ENCODE results near the gene RNF213. TPM values are rescaled to one million over a fixed set of nuclear protein-coding genes. Genes with fewer than 3 reads are reported as not detected.

RNF213 gene
- total and polyA plus RNA-seq, 8 donors: 21.9 to 94.7 (median 37.8) TPM

GRCh38 chr17:80361495-80362220 is 101.0 kb downstream of the RNF213 start:
- peak in 1 of 6 donors; percentile 22 for DNase-seq
- Histone ChIP-seq H3K27me3 (no peaks in the 10 kb centered on the region), H3K9me3 (no peaks in the 10 kb centered on the region), H3K36me3 (peaks cover 5 to 48% (median 26%) of the 10 kb centered on the region in 3 donors), H3K27ac (no peak overlapping the region), H3K4me3 (no peak overlapping the region), H3K4me1 (peaks cover 5 to 20% (median 13%) of the 10 kb centered on the region in 3 donors)
- 96% methylated on average over 18 of the region's 18 CpGs for WGBS, 2 donors
- intact Hi-C loops (cut with DNase I): no loop called here
- ATAC-seq: no peak
- no peak for FAIRE-seq
- TF ChIP-seq, protein P1, sequence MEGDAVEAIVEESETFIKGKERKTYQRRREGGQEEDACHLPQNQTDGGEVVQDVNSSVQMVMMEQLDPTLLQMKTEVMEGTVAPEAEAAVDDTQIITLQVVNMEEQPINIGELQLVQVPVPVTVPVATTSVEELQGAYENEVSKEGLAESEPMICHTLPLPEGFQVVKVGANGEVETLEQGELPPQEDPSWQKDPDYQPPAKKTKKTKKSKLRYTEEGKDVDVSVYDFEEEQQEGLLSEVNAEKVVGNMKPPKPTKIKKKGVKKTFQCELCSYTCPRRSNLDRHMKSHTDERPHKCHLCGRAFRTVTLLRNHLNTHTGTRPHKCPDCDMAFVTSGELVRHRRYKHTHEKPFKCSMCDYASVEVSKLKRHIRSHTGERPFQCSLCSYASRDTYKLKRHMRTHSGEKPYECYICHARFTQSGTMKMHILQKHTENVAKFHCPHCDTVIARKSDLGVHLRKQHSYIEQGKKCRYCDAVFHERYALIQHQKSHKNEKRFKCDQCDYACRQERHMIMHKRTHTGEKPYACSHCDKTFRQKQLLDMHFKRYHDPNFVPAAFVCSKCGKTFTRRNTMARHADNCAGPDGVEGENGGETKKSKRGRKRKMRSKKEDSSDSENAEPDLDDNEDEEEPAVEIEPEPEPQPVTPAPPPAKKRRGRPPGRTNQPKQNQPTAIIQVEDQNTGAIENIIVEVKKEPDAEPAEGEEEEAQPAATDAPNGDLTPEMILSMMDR (IDR thresholded peaks at IDR 0.05): no peak

GRCh38 chr17:80362428-80363119 is 101.9 kb downstream of the RNF213 start:
- no peak overlapping the region for H3K4me3 ChIP-seq
- intact Hi-C loops (cut with DNase I): no loop called here
- H3K4me1 ChIP-seq: peaks cover 5 to 20% (median 13%) of the 10 kb centered on the region in 3 donors
- FAIRE-seq: no peak
- TF ChIP-seq, protein P1 (IDR thresholded peaks at IDR 0.05): no peak
- H3K9me3 ChIP-seq: no peaks in the 10 kb centered on the region
- ATAC-seq: peak in 2 of 4 donors; percentile 16 to 17
- peaks cover 5 to 46% (median 26%) of the 10 kb centered on the region in 3 donors for H3K36me3 ChIP-seq
- DNase-seq: peak in 3 of 6 donors; percentile 12 to 39 (median 27)
- H3K27ac ChIP-seq: peak overlapping the region in 1 of 4 donors; percentile 48
- 67 to 69% methylated on average over 18 of the region's 18 CpGs for WGBS, 2 donors
- no peaks in the 10 kb centered on the region for H3K27me3 ChIP-seq

GRCh38 chr17:80363120-80363515 is 102.5 kb downstream of the RNF213 start:
- H3K4me3 ChIP-seq: no peak overlapping the region
- H3K36me3 ChIP-seq: peaks cover 5 to 45% (median 24%) of the 10 kb centered on the region in 3 donors
- FAIRE-seq (no peak), DNase-seq (peak in 2 of 6 donors; percentile 18 to 27), ATAC-seq (peak; percentile 23 to 55 (median 44))
- intact Hi-C loops (cut with DNase I): no loop called here
- no peaks in the 10 kb centered on the region for H3K9me3 ChIP-seq
- 72 to 82% methylated on average over 12 of the region's 12 CpGs for WGBS, 2 donors
- H3K27me3 ChIP-seq: no peaks in the 10 kb centered on the region
- TF ChIP-seq, protein P1 (IDR thresholded peaks at IDR 0.05): no peak
- peaks cover 5 to 20% (median 13%) of the 10 kb centered on the region in 3 donors for H3K4me1 ChIP-seq
- peak overlapping the region in 3 of 4 donors; percentile 16 to 48 (median 37) for H3K27ac ChIP-seq

- H3K9me3 ChIP-seq: no peaks in the 10 kb centered on the region
- H3K27me3 ChIP-seq: no peaks in the 10 kb centered on the region
- WGBS, 2 donors: 47 to 63% methylated on average over 28 of the region's 28 CpGs
- H3K36me3 ChIP-seq: peaks cover 5 to 45% (median 19%) of the 10 kb centered on the region in 3 donors
- H3K27ac ChIP-seq: peak overlapping the region; percentile 10 to 48 (median 30)
- FAIRE-seq (no peak), DNase-seq (peak; percentile 84 to 98 (median 93)), ATAC-seq (peak; percentile 93 to 95 (median 94))
- TF ChIP-seq, protein P1 (IDR thresholded peaks at IDR 0.05): no peak
- no peak overlapping the region for H3K4me3 ChIP-seq
- peaks cover 5 to 20% (median 13%) of the 10 kb centered on the region in 3 donors for H3K4me1 ChIP-seq
- intact Hi-C loops (cut with DNase I): no loop called here
These were observed 103.0 kb downstream of the RNF213 start for GRCh38 chr17:80363518-80364090.
